DOHH2 (cell line): Measurements from ENCODE around the gene ZBTB40.

Experiments used
- H3F3A ChIP-seq: fragments of 200-600 bp; sonication (generic), shearing (Covaris generic); 2 replicates; pipeline ENCODE4 v1.6.0; 2016; ENCODE audit warnings: antibody characterized with exemption, mild to moderate bottlenecking; ENCODE audit not compliant: control insufficient read depth, insufficient read depth
- H3K27ac ChIP-seq: fragments of 200-600 bp; sonication (generic); 2 replicates; pipeline ENCODE4 v1.5.1; 2014; ENCODE audit warnings: low read depth, mild to moderate bottlenecking, low read length, moderate library complexity
- H3K27me3 ChIP-seq: fragments of 200-600 bp; sonication (generic); 2 replicates; pipeline ENCODE4 v1.6.1; 2014; ENCODE audit warnings: mild to moderate bottlenecking, low read length, mixed read lengths; ENCODE audit not compliant: control insufficient read depth
- H3K36me3 ChIP-seq: fragments of 200-600 bp; sonication (generic); 2 replicates; pipeline ENCODE4 v1.6.1; 2014; ENCODE audit warnings: mild to moderate bottlenecking, low read length, moderate library complexity, mixed read lengths; ENCODE audit not compliant: control insufficient read depth
- H3K4me1 ChIP-seq: fragments of 200-600 bp; sonication (generic); 2 replicates; pipeline ENCODE4 v1.6.1; 2014; ENCODE audit warnings: mild to moderate bottlenecking, low read length, mixed read lengths; ENCODE audit not compliant: control insufficient read depth
- H3K4me2 ChIP-seq: fragments of 200-600 bp; sonication (generic); 2 replicates; pipeline ENCODE4 v1.6.0; 2014; ENCODE audit warnings: mild to moderate bottlenecking, low read length, moderate library complexity
- H3K4me3 ChIP-seq: fragments of 200-600 bp; sonication (generic); 2 replicates; pipeline ENCODE4 v1.5.1; 2014; ENCODE audit warnings: mild to moderate bottlenecking, low read length, mixed read lengths
- H3K79me2 ChIP-seq: fragments of 200-600 bp; sonication (generic); 2 replicates; pipeline ENCODE4 v1.6.1; 2014; ENCODE audit warnings: mild to moderate bottlenecking, low read length, mixed read lengths; ENCODE audit not compliant: control insufficient read depth
- H3K9me2 ChIP-seq: fragments of 200-600 bp; sonication (generic); replicated peaks from 2 replicates; pipeline ENCODE4 v1.6.1; 2014; ENCODE audit warnings: mild to moderate bottlenecking, low read length, mixed read lengths; ENCODE audit not compliant: control insufficient read depth
- H3K9me3 ChIP-seq: fragments of 200-600 bp; sonication (generic); 2 replicates; pipeline ENCODE4 v1.6.1; 2014; ENCODE audit warnings: antibody characterized with exemption, low read length, mixed read lengths; ENCODE audit not compliant: control insufficient read depth, insufficient read depth
- H4K20me1 ChIP-seq: fragments of 200-600 bp; sonication (generic); 2 replicates; pipeline ENCODE4 v1.6.0; 2014; ENCODE audit warnings: low read depth, mild to moderate bottlenecking, antibody characterized with exemption, low read length, moderate library complexity; ENCODE audit not compliant: control insufficient read depth, insufficient read depth
- EZH2phosphoT487 ChIP-seq: fragments of 200-600 bp; sonication (generic); IDR thresholded peaks from 2 replicates; pipeline ENCODE4 v1.6.1; 2017; ENCODE audit warnings: borderline replicate concordance, mild to moderate bottlenecking, antibody characterized with exemption, low read length, moderate library complexity, mixed read lengths
- TF ChIP-seq, protein P1 (sequence below): fragments of 200-600 bp; sonication (generic); IDR thresholded peaks from one replicate; pipeline ENCODE4 v1.5.1; 2014; ENCODE audit warnings: antibody characterized with exemption, mild to moderate bottlenecking, low read depth, low read length; ENCODE audit not compliant: poor library complexity, severe bottlenecking

Gene ZBTB40

DNA sequence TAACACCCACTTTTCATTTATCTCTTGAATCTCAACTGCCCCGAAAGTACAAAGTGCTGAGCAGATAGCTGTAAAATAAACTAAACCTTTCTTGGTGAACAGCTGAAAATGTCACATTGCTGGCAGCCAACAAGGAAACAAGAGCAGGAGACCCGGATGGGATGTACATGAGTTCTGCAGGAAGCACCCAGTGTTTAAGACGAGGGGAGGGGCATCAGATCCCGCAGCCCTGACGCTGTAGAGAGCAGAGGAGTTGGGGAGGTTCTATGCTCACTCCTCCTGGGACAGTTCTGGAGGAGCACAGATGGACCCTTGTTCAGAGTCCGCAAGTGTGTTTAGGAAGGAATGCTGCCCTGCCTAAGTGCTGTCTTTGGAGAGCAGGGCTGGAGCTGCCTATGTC is 79.6 kb downstream of the ZBTB40 start:
- no peak for TF ChIP-seq EZH2phosphoT487
- TF ChIP-seq, protein P1, sequence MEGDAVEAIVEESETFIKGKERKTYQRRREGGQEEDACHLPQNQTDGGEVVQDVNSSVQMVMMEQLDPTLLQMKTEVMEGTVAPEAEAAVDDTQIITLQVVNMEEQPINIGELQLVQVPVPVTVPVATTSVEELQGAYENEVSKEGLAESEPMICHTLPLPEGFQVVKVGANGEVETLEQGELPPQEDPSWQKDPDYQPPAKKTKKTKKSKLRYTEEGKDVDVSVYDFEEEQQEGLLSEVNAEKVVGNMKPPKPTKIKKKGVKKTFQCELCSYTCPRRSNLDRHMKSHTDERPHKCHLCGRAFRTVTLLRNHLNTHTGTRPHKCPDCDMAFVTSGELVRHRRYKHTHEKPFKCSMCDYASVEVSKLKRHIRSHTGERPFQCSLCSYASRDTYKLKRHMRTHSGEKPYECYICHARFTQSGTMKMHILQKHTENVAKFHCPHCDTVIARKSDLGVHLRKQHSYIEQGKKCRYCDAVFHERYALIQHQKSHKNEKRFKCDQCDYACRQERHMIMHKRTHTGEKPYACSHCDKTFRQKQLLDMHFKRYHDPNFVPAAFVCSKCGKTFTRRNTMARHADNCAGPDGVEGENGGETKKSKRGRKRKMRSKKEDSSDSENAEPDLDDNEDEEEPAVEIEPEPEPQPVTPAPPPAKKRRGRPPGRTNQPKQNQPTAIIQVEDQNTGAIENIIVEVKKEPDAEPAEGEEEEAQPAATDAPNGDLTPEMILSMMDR, result no peak
- H3K9me2 ChIP-seq, result no peaks in the 10 kb centered on the region
- H3K4me3 ChIP-seq, result no peak overlapping the region
- no peak overlapping the region for H3K27ac ChIP-seq
- H3K4me2 ChIP-seq, result no peak overlapping the region
- no peaks in the 10 kb centered on the region for H3F3A ChIP-seq
- no peaks in the 10 kb centered on the region for H3K79me2 ChIP-seq
- no peaks in the 10 kb centered on the region; the same call in 1 of the 2 replicates for H3K36me3 ChIP-seq
- no peaks in the 10 kb centered on the region for H3K9me3 ChIP-seq
- no peaks in the 10 kb centered on the region for H3K4me1 ChIP-seq
- no peaks in the 10 kb centered on the region for H4K20me1 ChIP-seq
- H3K27me3 ChIP-seq, result no peaks in the 10 kb centered on the region

DNA sequence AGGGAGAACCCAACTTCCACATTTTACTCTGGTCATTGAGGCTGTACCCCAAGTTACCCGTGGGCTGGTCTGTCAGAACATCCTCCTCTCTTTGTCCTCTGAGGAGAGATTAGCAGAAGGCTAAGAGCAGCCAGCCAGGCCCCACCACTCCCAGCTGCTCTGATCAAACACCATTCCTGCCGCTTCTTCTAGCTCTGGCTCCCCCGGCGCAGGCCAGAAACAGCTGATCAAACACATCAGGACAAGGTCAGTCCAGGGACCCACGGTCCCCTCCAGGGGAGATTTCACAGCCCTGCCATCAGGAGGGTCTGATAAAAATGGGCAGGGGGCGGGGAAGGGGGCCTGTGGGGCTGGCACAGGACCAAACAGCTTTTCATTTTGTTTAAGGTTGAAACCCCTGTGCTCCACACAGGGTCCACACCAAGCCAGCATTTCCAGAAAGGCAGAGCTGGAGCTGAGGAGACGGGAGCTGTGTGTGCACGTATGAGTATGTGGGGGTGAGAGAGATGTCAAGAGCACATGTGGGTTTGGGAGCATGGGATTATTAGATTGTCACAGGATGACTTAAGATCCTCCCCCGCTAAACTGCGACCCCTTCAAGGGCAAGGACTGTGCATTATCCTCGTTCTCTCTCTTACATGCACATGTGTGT is 81.7 kb downstream of the ZBTB40 start:
- H4K20me1 ChIP-seq, result no peaks in the 10 kb centered on the region
- TF ChIP-seq, protein P1, result no peak
- no peak for TF ChIP-seq EZH2phosphoT487
- no peaks in the 10 kb centered on the region for H3K9me3 ChIP-seq
- no peaks in the 10 kb centered on the region for H3K36me3 ChIP-seq
- H3K27ac ChIP-seq, result no peak overlapping the region
- peaks cover under 1% of the 10 kb centered on the region; the same call in 1 of the 2 replicates for H3K4me1 ChIP-seq
- H3F3A ChIP-seq, result no peaks in the 10 kb centered on the region
- H3K4me3 ChIP-seq, result no peak overlapping the region
- no peak overlapping the region for H3K4me2 ChIP-seq
- no peaks in the 10 kb centered on the region for H3K27me3 ChIP-seq
- no peaks in the 10 kb centered on the region for H3K79me2 ChIP-seq
- no peaks in the 10 kb centered on the region for H3K9me2 ChIP-seq

DNA sequence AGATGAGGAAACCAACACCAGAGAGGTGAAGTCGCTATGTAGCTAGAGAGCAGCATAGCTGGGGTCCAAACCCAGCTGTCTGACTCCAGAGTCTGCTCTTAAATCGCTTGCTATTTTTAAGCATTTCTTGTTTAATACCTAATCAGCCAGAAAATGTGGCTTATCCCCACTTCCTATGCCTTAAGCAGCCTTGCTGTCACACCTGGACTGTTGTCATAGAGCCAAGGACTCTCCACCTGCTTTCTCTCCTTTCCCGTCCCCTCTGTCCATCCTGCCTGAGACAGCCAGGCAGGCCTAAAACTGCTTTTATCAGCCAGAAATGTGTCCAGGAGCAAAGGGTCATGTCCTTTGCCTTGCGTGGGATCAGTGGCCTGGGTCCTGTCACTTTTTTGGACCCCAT is 83.3 kb downstream of the ZBTB40 start:
- no peaks in the 10 kb centered on the region for H4K20me1 ChIP-seq
- H3K27ac ChIP-seq, result no peak overlapping the region
- H3K4me1 ChIP-seq, result peaks cover 16% of the 10 kb centered on the region
- no peak overlapping the region for H3K4me3 ChIP-seq
- no peaks in the 10 kb centered on the region for H3F3A ChIP-seq
- TF ChIP-seq EZH2phosphoT487, result no peak
- TF ChIP-seq, protein P1, result no peak
- H3K27me3 ChIP-seq, result no peaks in the 10 kb centered on the region
- no peaks in the 10 kb centered on the region for H3K9me3 ChIP-seq
- no peak overlapping the region for H3K4me2 ChIP-seq
- no peaks in the 10 kb centered on the region for H3K36me3 ChIP-seq
- no peaks in the 10 kb centered on the region for H3K79me2 ChIP-seq
- H3K9me2 ChIP-seq, result no peaks in the 10 kb centered on the region
